IMR-90 (cell line): ENCODE measurements around the gene ZNF662. TPM values are rescaled to one million over a fixed set of nuclear protein-coding genes. Genes with fewer than 3 reads are reported as not detected.

Experiments used
- ATAC-seq: fragments of 200-7000 bp; cut with Tn5 transposase; 2 replicates; pipeline ENCODE4 v1.9.1; 2020; ENCODE audit warnings: low read depth, mild to moderate bottlenecking, moderate library complexity
- BruUV-seq: library from RNA; stranded (reverse); fragments of 400-500 nt; replicated peaks from 2 replicates; lab custom pipeline; 2021; lab: Mats Ljungman, UMichigan
- CTCF ChIA-PET: fragments of 300-600 bp; formaldehyde crosslinking; extraction: SDS; loops from one replicate; lab custom pipeline; 2021; ENCODE audit warnings: antibody characterized with exemption; lab: Yijun Ruan, JAX
- POLR2A ChIA-PET: fragments of 300-600 bp; sonication (Branson Sonifier 250); formaldehyde crosslinking; loops from one replicate; lab custom pipeline; 2022; ENCODE audit warnings: antibody characterized with exemption; ENCODE audit not compliant: unreplicated experiment; lab: Charles Lee
- DNase-seq: peaks from one replicate; pipeline ENCODE4 v3.0.0; 2013
- H2AFZ ChIP-seq: replicated peaks from 2 replicates; pipeline ENCODE3; 2013; ENCODE audit warnings: low read length, mild to moderate bottlenecking; ENCODE audit not compliant: poor library complexity
- H2AK5ac ChIP-seq: 2 replicates; pipeline ENCODE4 v1.6.1; 2013; ENCODE audit warnings: low read depth, low read length, inconsistent platforms
- H2AK9ac ChIP-seq: replicated peaks from 2 replicates; pipeline ENCODE3; 2013; ENCODE audit warnings: mild to moderate bottlenecking, low read depth, low read length, moderate library complexity; ENCODE audit not compliant: poor library complexity
- H2BK120ac ChIP-seq: 2 replicates; pipeline ENCODE4 v1.6.1; 2013; ENCODE audit warnings: low read depth, low read length, inconsistent platforms
- H2BK15ac ChIP-seq: 3 replicates; pipeline ENCODE4 v1.6.1; 2013; ENCODE audit warnings: low read depth, low read length, inconsistent platforms
- H2BK20ac ChIP-seq: 2 replicates; pipeline ENCODE4 v1.6.1; 2013; ENCODE audit warnings: low read depth, mild to moderate bottlenecking, inconsistent platforms, low read length, moderate library complexity
- H2BK5ac ChIP-seq: 2 replicates; pipeline ENCODE4 v1.6.1; 2013; ENCODE audit warnings: mild to moderate bottlenecking, low read depth, low read length, inconsistent platforms; ENCODE audit not compliant: poor library complexity, severe bottlenecking
- H3K14ac ChIP-seq: replicated peaks from 2 replicates; pipeline ENCODE4 v1.6.1; 2013; ENCODE audit warnings: low read depth, low read length, inconsistent platforms
- H3K18ac ChIP-seq: 2 replicates; pipeline ENCODE4 v1.6.1; 2013; ENCODE audit warnings: low read depth, low read length, control low read depth
- H3K23ac ChIP-seq: 2 replicates; pipeline ENCODE4 v1.6.1; 2013; ENCODE audit warnings: low read depth, low read length, inconsistent platforms
- H3K27ac ChIP-seq: 2 replicates; pipeline ENCODE4 v1.5.1; 2013; ENCODE audit warnings: mild to moderate bottlenecking, control low read depth, low read length; ENCODE audit not compliant: insufficient read depth
- H3K27me3 ChIP-seq: 2 replicates; pipeline ENCODE4 v1.6.1; 2013; ENCODE audit warnings: low read length; ENCODE audit not compliant: control insufficient read depth, insufficient read depth
- H3K36me3 ChIP-seq: 2 replicates; pipeline ENCODE4 v1.6.1; 2013; ENCODE audit warnings: low read length, mixed read lengths; ENCODE audit not compliant: control insufficient read depth, insufficient read depth
- H3K4ac ChIP-seq: 2 replicates; pipeline ENCODE4 v1.6.1; 2013; ENCODE audit warnings: low read depth, low read length, inconsistent platforms
- H3K4me1 ChIP-seq: 2 replicates; pipeline ENCODE4 v1.6.1; 2013; ENCODE audit warnings: low read length, mixed read lengths; ENCODE audit not compliant: control insufficient read depth, insufficient read depth
- H3K4me2 ChIP-seq: 2 replicates; pipeline ENCODE4 v1.6.1; 2013; ENCODE audit warnings: low read depth, mild to moderate bottlenecking, control low read depth, low read length, moderate library complexity
- H3K4me3 ChIP-seq: 2 replicates; pipeline ENCODE4 v1.5.1; 2013; ENCODE audit warnings: low read depth, mild to moderate bottlenecking, control low read depth, low read length, moderate library complexity; ENCODE audit not compliant: insufficient read depth
- H3K56ac ChIP-seq: 2 replicates; pipeline ENCODE4 v1.6.1; 2013; ENCODE audit warnings: low read length, inconsistent platforms; ENCODE audit not compliant: insufficient read depth; ENCODE audit errors: extremely low read depth
- H3K79me1 ChIP-seq, 2 experiments: 2 replicates each; pipeline ENCODE4 v1.6.1; 2013; ENCODE audit warnings: low read length in 2 of 2, inconsistent platforms in 1 of 2, low read depth in 1 of 2
- H3K9ac ChIP-seq: 2 replicates; pipeline ENCODE4 v1.6.1; 2013; ENCODE audit warnings: low read depth, low read length, control low read depth
- H3K9me1 ChIP-seq: 2 replicates; pipeline ENCODE4 v1.6.1; 2013; ENCODE audit warnings: low read length, inconsistent platforms; ENCODE audit not compliant: insufficient read depth
- H3K9me3 ChIP-seq: 2 replicates; pipeline ENCODE4 v1.6.1; 2013; ENCODE audit warnings: low read length; ENCODE audit not compliant: control insufficient read depth, insufficient read depth
- H4K20me1 ChIP-seq: 2 replicates; pipeline ENCODE4 v1.6.1; 2013; ENCODE audit warnings: low read length, inconsistent platforms; ENCODE audit not compliant: insufficient read depth
- H4K5ac ChIP-seq: 2 replicates; pipeline ENCODE4 v1.6.1; 2013; ENCODE audit warnings: mild to moderate bottlenecking, low read depth, low read length, control low read depth
- H4K8ac ChIP-seq, 2 experiments: 2 replicates each; pipeline ENCODE4 v1.6.1; 2013; ENCODE audit warnings: low read depth in 2 of 2, low read length in 2 of 2, control low read depth in 1 of 2, inconsistent platforms in 1 of 2
- H4K91ac ChIP-seq: 2 replicates; pipeline ENCODE4 v1.6.1; 2013; ENCODE audit warnings: low read depth, low read length, inconsistent platforms; ENCODE audit not compliant: insufficient read depth
- CHD1 ChIP-seq: IDR thresholded peaks from 2 replicates; pipeline ENCODE4 v1.6.1; 2012; ENCODE audit warnings: low read depth, low read length, improper control_type of control experiment
- FOS ChIP-seq: fragments of 150-350 bp; IDR thresholded peaks from 2 replicates; pipeline ENCODE4 v1.6.1; 2016; ENCODE audit warnings: low read depth, low read length
- MAZ ChIP-seq: IDR thresholded peaks from 2 replicates; pipeline ENCODE4 v1.6.1; 2012; ENCODE audit warnings: low read depth, mild to moderate bottlenecking, low read length, improper control_type of control experiment, moderate library complexity, borderline replicate concordance
- MXI1 ChIP-seq: IDR thresholded peaks from 2 replicates; pipeline ENCODE4 v1.6.1; 2012; ENCODE audit warnings: low read depth, mild to moderate bottlenecking, low read length, moderate library complexity, borderline replicate concordance
- RAD21 ChIP-seq: IDR thresholded peaks from 2 replicates; pipeline ENCODE4 v1.6.1; 2012; ENCODE audit warnings: low read length, improper control_type of control experiment
- SMC3 ChIP-seq: fragments of 150-350 bp; IDR thresholded peaks from 2 replicates; pipeline ENCODE4 v1.6.1; 2016; ENCODE audit warnings: low read depth, mild to moderate bottlenecking, antibody characterized with exemption, low read length, moderate library complexity
- WGBS, 2 experiments: methylation state at CpG; one replicate each; pipeline versions ENCODE4 v1.1.5 to v1.1.7; 2013; ENCODE audit warnings: missing lambda C conversion rate in 2 of 2; ENCODE audit not compliant: insufficient read length in 1 of 2; ENCODE audit errors: extremely low coverage in 2 of 2; 5-methylcytosine and 5-hydroxymethylcytosine counted together
- dilution Hi-C: fragments of 300-500 bp; cut with HindIII; formaldehyde crosslinking; loops from one replicate; pipeline ENCODE4 v1.14.3; 2018; ENCODE audit warnings: low sequenced_read_pairs; ENCODE audit not compliant: unreplicated experiment
- in situ Hi-C: fragments of 300-500 bp; cut with MboI; formaldehyde crosslinking; loops from 3 replicates; pipeline ENCODE4 v1.14.3; 2019; ENCODE audit warnings: low sequenced_read_pairs, inconsistent platforms, mixed read lengths
- intact Hi-C: fragments of 100-400 bp; cut with micrococcal nuclease; formaldehyde crosslinking; loops from 2 replicates; pipeline ENCODE4 v1.10.0; 2022
- polyA plus RNA-seq, 3 experiments: library from polyadenylated mRNA; depleted of rRNA; stranded (reverse); fragments of >200 nt; gene quantifications; 2 replicates each; pipeline ENCODE4 v1.2.3, GENCODE V29; 2012; ENCODE audit warnings: low replicate concordance in 1 of 3
- total RNA-seq: library from RNA; depleted of rRNA; stranded (reverse); fragments of >200 nt; gene quantifications from 2 replicates; pipeline ENCODE4 v1.2.3, GENCODE V29; 2012
- TF ChIP-seq, protein P1 (sequence below): conservative IDR thresholded peaks from 2 replicates; pipeline ENCODE4 v1.5.1; 2012; ENCODE audit warnings: mild to moderate bottlenecking, low read depth, low read length, improper control_type of control experiment
- TF ChIP-seq, protein P2 (sequence below): fragments of 150-350 bp; IDR thresholded peaks from 2 replicates; pipeline ENCODE4 v1.6.1; 2016; ENCODE audit warnings: low read depth, mild to moderate bottlenecking, low read length, moderate library complexity, borderline replicate concordance

ZNF662 gene
- total and polyA plus RNA-seq, 2 of the 4 experiments (the other 2 are of a cell fraction) = 0.29 to 0.54 TPM

DNA sequence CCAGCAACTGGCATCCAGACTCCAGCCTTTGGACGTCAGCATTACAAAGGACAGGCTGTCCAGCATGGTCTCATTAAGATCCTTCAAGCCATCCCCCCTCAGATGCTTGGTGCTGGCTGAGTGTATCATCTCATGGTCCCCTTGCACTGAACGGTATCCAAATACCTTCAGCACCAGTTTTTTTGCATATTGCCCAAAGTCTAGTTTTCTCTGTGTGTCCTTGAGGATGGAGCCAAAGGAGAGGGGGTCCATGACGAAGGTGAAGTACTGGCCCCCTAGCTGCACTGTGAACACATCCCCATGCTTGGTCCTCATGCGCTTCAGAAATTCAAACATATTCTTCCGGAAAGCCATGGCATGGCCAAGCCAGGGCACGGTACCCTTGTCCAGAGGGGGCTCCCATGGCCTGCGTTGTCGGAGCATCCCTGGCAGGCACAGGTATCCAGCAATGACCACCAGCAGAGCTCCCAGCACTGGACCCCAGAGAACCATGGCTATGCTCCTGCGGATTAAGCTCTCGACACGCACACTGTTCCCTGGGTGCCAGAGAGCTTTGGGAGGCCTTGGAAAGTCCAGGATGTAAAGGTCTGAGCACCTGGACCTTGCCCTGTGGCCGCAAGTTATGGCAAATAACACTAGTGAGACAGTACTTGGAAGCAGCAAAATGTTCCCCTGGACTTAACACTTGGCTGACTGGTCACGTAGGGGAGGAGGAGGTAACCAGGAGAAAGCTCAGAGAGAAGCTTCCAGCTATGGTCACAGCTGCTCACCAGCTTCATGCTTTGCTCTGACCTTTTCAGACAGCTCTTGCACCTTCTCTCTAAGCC is 30.4 kb upstream of the ZNF662 start, which contains the start of gene CYP8B1:
Gene CYP8B1 (minus strand): TSS at position 555 of the 827 bp plus-strand sequence. CDS start 63 bp downstream, at position 492.
- H3K9me3 ChIP-seq = no peaks in the 10 kb centered on the region
- H4K5ac ChIP-seq = no peak within 1 kb of the TSS
- no peak within 1 kb of the TSS for H2BK15ac ChIP-seq
- H3K79me1 ChIP-seq = no peaks in the 10 kb centered on the region
- H2BK120ac ChIP-seq = no peak within 1 kb of the TSS
- no peak within 1 kb of the TSS for H2AK5ac ChIP-seq
- no peak within 1 kb of the TSS for H3K14ac ChIP-seq
- dilution Hi-C loops = no loop called here
- H3K18ac ChIP-seq = no peak within 1 kb of the TSS
- H2AFZ ChIP-seq = no peak within 1 kb of the TSS
- no peak within 1 kb of the TSS for H3K56ac ChIP-seq
- H4K91ac ChIP-seq = no peak within 1 kb of the TSS
- H3K4me2 ChIP-seq = no peak within 1 kb of the TSS
- no TSS peak for BruUV-seq
- no peak within 1 kb of the TSS for H3K4ac ChIP-seq
- intact Hi-C loops = no loop called here
- no peak within 1 kb of the TSS for H2BK5ac ChIP-seq
- in situ Hi-C loops = loop anchor here (10.0 kb wide), 1 partner anchor 91 kb away; no protein-coding TSS in a partner anchor
- no peak for DNase-seq
- H3K4me3 ChIP-seq = no peak within 1 kb of the TSS
- no peak within 1 kb of the TSS for H3K9ac ChIP-seq
- H2AK9ac ChIP-seq = no peak within 1 kb of the TSS
- H3K23ac ChIP-seq = no peak within 1 kb of the TSS
- ChIA-PET POLR2A (no interaction called here), CTCF (no interaction called here)
- H4K20me1 ChIP-seq = no peaks in the 10 kb centered on the region
- H3K9me1 ChIP-seq = no peaks in the 10 kb centered on the region; the same call in 1 of the 2 replicates
- H3K27ac ChIP-seq = no peak within 1 kb of the TSS
- H2BK20ac ChIP-seq = no peak within 1 kb of the TSS
- no peak within 1 kb of the TSS for H4K8ac ChIP-seq
- H3K27me3 ChIP-seq = peaks cover 28% of the 10 kb centered on the region
- no peak for ATAC-seq
- H3K4me1 ChIP-seq = no peaks in the 10 kb centered on the region
- H3K36me3 ChIP-seq = no peaks in the 10 kb centered on the region
- WGBS, 2 experiments = 70% methylated on average over 9 of the region's 13 CpGs; no CpG with 5 or more reads in 1 of the 2 experiments
- no peak for TF ChIP-seq RAD21
- no peak for TF ChIP-seq FOS
- no peak for TF ChIP-seq CHD1
- TF ChIP-seq, protein P1, sequence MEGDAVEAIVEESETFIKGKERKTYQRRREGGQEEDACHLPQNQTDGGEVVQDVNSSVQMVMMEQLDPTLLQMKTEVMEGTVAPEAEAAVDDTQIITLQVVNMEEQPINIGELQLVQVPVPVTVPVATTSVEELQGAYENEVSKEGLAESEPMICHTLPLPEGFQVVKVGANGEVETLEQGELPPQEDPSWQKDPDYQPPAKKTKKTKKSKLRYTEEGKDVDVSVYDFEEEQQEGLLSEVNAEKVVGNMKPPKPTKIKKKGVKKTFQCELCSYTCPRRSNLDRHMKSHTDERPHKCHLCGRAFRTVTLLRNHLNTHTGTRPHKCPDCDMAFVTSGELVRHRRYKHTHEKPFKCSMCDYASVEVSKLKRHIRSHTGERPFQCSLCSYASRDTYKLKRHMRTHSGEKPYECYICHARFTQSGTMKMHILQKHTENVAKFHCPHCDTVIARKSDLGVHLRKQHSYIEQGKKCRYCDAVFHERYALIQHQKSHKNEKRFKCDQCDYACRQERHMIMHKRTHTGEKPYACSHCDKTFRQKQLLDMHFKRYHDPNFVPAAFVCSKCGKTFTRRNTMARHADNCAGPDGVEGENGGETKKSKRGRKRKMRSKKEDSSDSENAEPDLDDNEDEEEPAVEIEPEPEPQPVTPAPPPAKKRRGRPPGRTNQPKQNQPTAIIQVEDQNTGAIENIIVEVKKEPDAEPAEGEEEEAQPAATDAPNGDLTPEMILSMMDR = no peak
- TF ChIP-seq, protein P2, sequence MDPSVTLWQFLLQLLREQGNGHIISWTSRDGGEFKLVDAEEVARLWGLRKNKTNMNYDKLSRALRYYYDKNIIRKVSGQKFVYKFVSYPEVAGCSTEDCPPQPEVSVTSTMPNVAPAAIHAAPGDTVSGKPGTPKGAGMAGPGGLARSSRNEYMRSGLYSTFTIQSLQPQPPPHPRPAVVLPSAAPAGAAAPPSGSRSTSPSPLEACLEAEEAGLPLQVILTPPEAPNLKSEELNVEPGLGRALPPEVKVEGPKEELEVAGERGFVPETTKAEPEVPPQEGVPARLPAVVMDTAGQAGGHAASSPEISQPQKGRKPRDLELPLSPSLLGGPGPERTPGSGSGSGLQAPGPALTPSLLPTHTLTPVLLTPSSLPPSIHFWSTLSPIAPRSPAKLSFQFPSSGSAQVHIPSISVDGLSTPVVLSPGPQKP = no peak
- TF ChIP-seq MAZ = no peak
- TF ChIP-seq MXI1 = no peak
- no peak for TF ChIP-seq SMC3
